Liver (tissue), 3 donors: Measurements from ENCODE around the gene DGCR6L.

Experiments used
- EGR1 ChIP-seq, 2 donors: IDR thresholded peaks; 2 replicates each; pipeline ENCODE4 v1.6.1; 2016 to 2018; ENCODE audit warnings: antibody characterized with exemption in 2 of 2, low read depth in 2 of 2
- HNF4A ChIP-seq, 2 donors: conservative IDR thresholded peaks; 2 replicates each; pipeline ENCODE4 v1.6.1; 2016; ENCODE audit warnings: antibody characterized with exemption in 2 of 2, mild to moderate bottlenecking in 2 of 2
- JUND ChIP-seq, 2 donors: IDR thresholded peaks; 2 replicates each; pipeline ENCODE4 v1.6.1; 2016; ENCODE audit warnings: antibody characterized with exemption in 2 of 2
- RAD21 ChIP-seq, 2 donors: IDR thresholded peaks; 2 replicates each; pipeline ENCODE4 v1.6.1; 2016; ENCODE audit warnings: antibody characterized with exemption in 2 of 2, mild to moderate bottlenecking in 2 of 2
- REST ChIP-seq: IDR thresholded peaks from 2 replicates; pipeline ENCODE4 v1.6.1; 2016; ENCODE audit warnings: antibody characterized with exemption, mild to moderate bottlenecking
- TAF1 ChIP-seq: conservative IDR thresholded peaks from 2 replicates; pipeline ENCODE4 v1.6.1; 2016; ENCODE audit warnings: antibody characterized with exemption, mild to moderate bottlenecking
- YY1 ChIP-seq: IDR thresholded peaks from 2 replicates; pipeline ENCODE4 v1.6.1; 2016; ENCODE audit warnings: antibody characterized with exemption, mild to moderate bottlenecking
- TF ChIP-seq, protein P1 (sequence below): fragments of 150-350 bp; IDR thresholded peaks from 2 replicates; pipeline ENCODE4 v1.5.1; 2017; ENCODE audit warnings: improper control_type of control experiment, low read depth, low read length; ENCODE audit not compliant: missing input control
- TF ChIP-seq, protein P2 (sequence below): IDR thresholded peaks from 2 replicates; pipeline ENCODE4 v1.6.1; 2016; ENCODE audit warnings: antibody characterized with exemption
- TF ChIP-seq, protein P3 (sequence below): IDR thresholded peaks from 2 replicates; pipeline ENCODE4 v1.6.1; 2016; ENCODE audit warnings: antibody characterized with exemption
- donor health status: healthy.
- donor health status: healthy.

GRCh38 chr22:20295262-20296064, 24.4 kb downstream of the DGCR6L start:
- TF ChIP-seq, protein P1, sequence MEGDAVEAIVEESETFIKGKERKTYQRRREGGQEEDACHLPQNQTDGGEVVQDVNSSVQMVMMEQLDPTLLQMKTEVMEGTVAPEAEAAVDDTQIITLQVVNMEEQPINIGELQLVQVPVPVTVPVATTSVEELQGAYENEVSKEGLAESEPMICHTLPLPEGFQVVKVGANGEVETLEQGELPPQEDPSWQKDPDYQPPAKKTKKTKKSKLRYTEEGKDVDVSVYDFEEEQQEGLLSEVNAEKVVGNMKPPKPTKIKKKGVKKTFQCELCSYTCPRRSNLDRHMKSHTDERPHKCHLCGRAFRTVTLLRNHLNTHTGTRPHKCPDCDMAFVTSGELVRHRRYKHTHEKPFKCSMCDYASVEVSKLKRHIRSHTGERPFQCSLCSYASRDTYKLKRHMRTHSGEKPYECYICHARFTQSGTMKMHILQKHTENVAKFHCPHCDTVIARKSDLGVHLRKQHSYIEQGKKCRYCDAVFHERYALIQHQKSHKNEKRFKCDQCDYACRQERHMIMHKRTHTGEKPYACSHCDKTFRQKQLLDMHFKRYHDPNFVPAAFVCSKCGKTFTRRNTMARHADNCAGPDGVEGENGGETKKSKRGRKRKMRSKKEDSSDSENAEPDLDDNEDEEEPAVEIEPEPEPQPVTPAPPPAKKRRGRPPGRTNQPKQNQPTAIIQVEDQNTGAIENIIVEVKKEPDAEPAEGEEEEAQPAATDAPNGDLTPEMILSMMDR, result no peak
- TF ChIP-seq REST (no peak), EGR1 (IDR thresholded peaks at IDR 0.05; ENCODE audit: low read depth in 2 of 2) (no peak), JUND (IDR thresholded peaks at IDR 0.05) (no peak), RAD21 (IDR thresholded peaks at IDR 0.05) (no peak), TAF1 (no peak), YY1 (no peak), HNF4A (conservative IDR thresholded peaks at IDR 0.05) (no peak)
- TF ChIP-seq, protein P2, sequence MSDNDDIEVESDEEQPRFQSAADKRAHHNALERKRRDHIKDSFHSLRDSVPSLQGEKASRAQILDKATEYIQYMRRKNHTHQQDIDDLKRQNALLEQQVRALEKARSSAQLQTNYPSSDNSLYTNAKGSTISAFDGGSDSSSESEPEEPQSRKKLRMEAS, result no peak
- TF ChIP-seq, protein P3, sequence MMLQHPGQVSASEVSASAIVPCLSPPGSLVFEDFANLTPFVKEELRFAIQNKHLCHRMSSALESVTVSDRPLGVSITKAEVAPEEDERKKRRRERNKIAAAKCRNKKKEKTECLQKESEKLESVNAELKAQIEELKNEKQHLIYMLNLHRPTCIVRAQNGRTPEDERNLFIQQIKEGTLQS, result no peak
